Measurements from ENCODE around the gene CTDP1. TPM values are rescaled to one million over a fixed set of nuclear protein-coding genes. Genes with fewer than 3 reads are reported as not detected.
A peak's percentile ranks its signal among the peaks of the same experiment; 100 is the strongest.

CTDP1 gene
- total RNA-seq, 1 donor from 2014 or later = 25.2 TPM

- Histone ChIP-seq H3K27me3 (ENCODE audit: low read depth) (peaks cover 25% of the 10 kb centered on the region), H3K4me1 (no peaks in the 10 kb centered on the region), H3K27ac (no peak overlapping the region), H3K36me3 (no peaks in the 10 kb centered on the region), H3K9me3 (no peaks in the 10 kb centered on the region), H3K4me3 (no peak overlapping the region)
- TF ChIP-seq CTCF (IDR thresholded peaks at IDR 0.05) = no peak
- DNase-seq = no peak
- no peak for ATAC-seq
- intact Hi-C loops (cut with DNase I) = no loop called here
Observed at GRCh38 chr18:79780547-79780946, 100.9 kb downstream of the CTDP1 start.

- DNase-seq = no peak
- H3K9me3 ChIP-seq = no peaks in the 10 kb centered on the region
Observed at GRCh38 chr18:79781331-79781941, 101.8 kb downstream of the CTDP1 start.

GRCh38 chr18:79782566-79783308, 103.1 kb downstream of the CTDP1 start:
- no peaks in the 10 kb centered on the region for H3K4me1 ChIP-seq
- H3K27ac ChIP-seq = no peak overlapping the region
- no peak for TF ChIP-seq CTCF (IDR thresholded peaks at IDR 0.05)
- intact Hi-C loops (cut with DNase I) = no loop called here
- no peaks in the 10 kb centered on the region for H3K36me3 ChIP-seq
- DNase-seq (peak; percentile 31), ATAC-seq (no peak)
- H3K9me3 ChIP-seq = no peaks in the 10 kb centered on the region
- peaks cover 42% of the 10 kb centered on the region for H3K27me3 ChIP-seq (ENCODE audit: low read depth)
- no peak overlapping the region for H3K4me3 ChIP-seq

More at GRCh38 chr18:79781331-79781941, 101.8 kb downstream of the CTDP1 start:
- Histone ChIP-seq H3K27ac (no peak overlapping the region), H3K27me3 (ENCODE audit: low read depth) (peaks cover 31% of the 10 kb centered on the region), H3K4me1 (no peaks in the 10 kb centered on the region), H3K36me3 (no peaks in the 10 kb centered on the region), H3K4me3 (no peak overlapping the region)
- intact Hi-C loops (cut with DNase I) = no loop called here
- TF ChIP-seq CTCF (IDR thresholded peaks at IDR 0.05) = no peak
- ATAC-seq = no peak

- Histone ChIP-seq H3K4me1 (peaks cover 5% of the 10 kb centered on the region), H3K27ac (no peak overlapping the region), H3K36me3 (no peaks in the 10 kb centered on the region), H3K4me3 (no peak overlapping the region), H3K9me3 (no peaks in the 10 kb centered on the region), H3K27me3 (ENCODE audit: low read depth) (peaks cover 58% of the 10 kb centered on the region)
- intact Hi-C loops (cut with DNase I) = no loop called here
- DNase-seq (peak; percentile 31), ATAC-seq (no peak)
- TF ChIP-seq CTCF (IDR thresholded peaks at IDR 0.05) = no peak
Observed at GRCh38 chr18:79784071-79784913, 104.7 kb downstream of the CTDP1 start.

- H3K4me1 ChIP-seq = peaks cover 5% of the 10 kb centered on the region
- no peaks in the 10 kb centered on the region for H3K36me3 ChIP-seq
- no peak overlapping the region for H3K4me3 ChIP-seq
- DNase-seq (peak; percentile 41), ATAC-seq (no peak)
- H3K27me3 ChIP-seq (ENCODE audit: low read depth) = peaks cover 64% of the 10 kb centered on the region
- H3K27ac ChIP-seq = no peak overlapping the region
- no peaks in the 10 kb centered on the region for H3K9me3 ChIP-seq
- intact Hi-C loops (cut with DNase I) = no loop called here
- no peak for TF ChIP-seq CTCF (IDR thresholded peaks at IDR 0.05)
Observed at GRCh38 chr18:79784965-79785770, 105.6 kb downstream of the CTDP1 start.
